Ishikawa (cell line): ENCODE data around the gene TEDC2.

Source experiments
- CEBPB ChIP-seq: IDR thresholded peaks from 2 replicates; pipeline ENCODE4 v1.6.1; 2012
- EGR1 ChIP-seq: IDR thresholded peaks from 2 replicates; pipeline ENCODE4 v1.6.1; 2012
- EP300 ChIP-seq: IDR thresholded peaks from 2 replicates; pipeline ENCODE4 v1.6.1; 2012; ENCODE audit warnings: borderline replicate concordance
- MAX ChIP-seq: IDR thresholded peaks from 2 replicates; pipeline ENCODE4 v1.6.1; 2012
- RAD21 ChIP-seq: IDR thresholded peaks from 2 replicates; pipeline ENCODE4 v1.6.1; 2012; ENCODE audit warnings: low read depth
- REST ChIP-seq: IDR thresholded peaks from 2 replicates; pipeline ENCODE4 v1.6.1; 2012; ENCODE audit warnings: low read depth, mild to moderate bottlenecking
- USF1 ChIP-seq: IDR thresholded peaks from 2 replicates; pipeline ENCODE4 v1.6.1; 2012
- ZBTB7A ChIP-seq: IDR thresholded peaks from 2 replicates; pipeline ENCODE4 v1.6.1; 2012; ENCODE audit warnings: low read depth

- TF ChIP-seq CEBPB (no peak), RAD21 (no peak), MAX (no peak), EP300 (no peak), USF1 (no peak), EGR1 (no peak), REST (no peak), ZBTB7A (no peak)
Observed at GRCh38 chr16:2447920-2448583, 11.9 kb upstream of the TEDC2 start.
